Stomach (tissue), 9 donors: Measurements from ENCODE around the gene MKLN1. TPM values are rescaled to one million over a fixed set of nuclear protein-coding genes. Genes with fewer than 3 reads are reported as not detected.
A peak's percentile ranks its signal among the peaks of the same experiment; 100 is the strongest.

Source experiments
- DNase-seq, 2 donors: peaks; one replicate each; pipeline versions ENCODE4 v3.0.0 to v3.0.0-alpha.2; 2013 to 2019
- H3K27ac ChIP-seq, 5 donors: fragments of 200-600 bp in 4 of 5; sonication (generic) in 4 of 5; one replicate each; pipeline ENCODE4 v1.5.1; 2013 to 2019; ENCODE audit warnings: mild to moderate bottlenecking in 1 of 5, moderate library complexity in 1 of 5
- H3K27me3 ChIP-seq, 3 donors: fragments of 200-600 bp; sonication (generic); one replicate each; pipeline ENCODE4 v1.5.1; 2017 to 2019; ENCODE audit warnings: mixed run types in 1 of 3
- H3K36me3 ChIP-seq, 4 donors: fragments of 200-600 bp; sonication (generic); 1 replicate in 3 of 4; 2 replicates in 1 of 4; pipeline ENCODE4 v1.5.1; 2016 to 2019
- H3K4me1 ChIP-seq, 4 donors: fragments of 200-600 bp; sonication (generic); one replicate each; pipeline ENCODE4 v1.5.1; 2016 to 2019
- H3K4me3 ChIP-seq, 4 donors: fragments of 200-600 bp; sonication (generic) in 3 of 4; one replicate each; pipeline ENCODE4 v1.5.1; 2016 to 2019; ENCODE audit warnings: mild to moderate bottlenecking in 1 of 4
- H3K9me3 ChIP-seq, 4 donors: fragments of 200-600 bp; sonication (generic); one replicate each; pipeline ENCODE4 v1.5.1; 2016 to 2019
- CTCF ChIP-seq, 7 experiments: fragments of 450-650 bp in 4 of 7; fragments of 200-600 bp in 3 of 7; sonication (generic) in 3 of 7; IDR thresholded peaks; one replicate each; pipeline ENCODE4 v1.5.1; 2016 to 2019; ENCODE audit warnings: antibody characterized with exemption in 7 of 7, control low read depth in 2 of 7, mild to moderate bottlenecking in 1 of 7
- EP300 ChIP-seq: sonication (generic); formaldehyde crosslinking; IDR thresholded peaks from one replicate; pipeline ENCODE4 v1.6.1; 2017; ENCODE audit warnings: antibody characterized with exemption
- POLR2A ChIP-seq, 4 donors: fragments of 450-650 bp; IDR thresholded peaks; one replicate each; pipeline ENCODE4 v1.6.1; 2016; ENCODE audit warnings: antibody characterized with exemption in 4 of 4, control low read depth in 2 of 4, mild to moderate bottlenecking in 1 of 4, moderate library complexity in 1 of 4
- POLR2AphosphoS5 ChIP-seq, 3 donors: sonication (generic); formaldehyde crosslinking; IDR thresholded peaks; one replicate each; pipeline ENCODE4 v1.6.1; 2016; ENCODE audit warnings: antibody characterized with exemption in 3 of 3
- WGBS, 5 donors: extraction: QIAGEN DNeasy Blood & Tissue Kit in 3 of 5; methylation state at CpG; one replicate each; pipeline versions ENCODE4 v1.1.5 to v1.1.7; 2013 to 2018; 5-methylcytosine and 5-hydroxymethylcytosine counted together
- intact Hi-C: fragments of 100-400 bp; cut with DNase I; formaldehyde crosslinking; loops from one replicate; pipeline ENCODE4 v1.15.1; 2023; ENCODE audit warnings: low total_unique reads
- polyA plus RNA-seq, 3 donors: library from polyadenylated mRNA; stranded (reverse); fragments of 200-250 nt; gene quantifications; one replicate each; pipeline ENCODE4 v1.2.3, GENCODE V29; 2013
- total RNA-seq, 5 donors: library from RNA; depleted of rRNA; stranded (reverse); fragments of >200 nt; gene quantifications; one replicate each; pipeline versions ENCODE4 v1.1.0 to v1.2.3, GENCODE V29; 2014 to 2016
- donor health status: healthy with polysubstance abuse.
- donor health status: Bipolar disorder and iron deficiency.
- donor health status: healthy.

MKLN1 gene
- total and polyA plus RNA-seq, 8 donors, result 9.4 to 147 (median 30.8) TPM

DNA sequence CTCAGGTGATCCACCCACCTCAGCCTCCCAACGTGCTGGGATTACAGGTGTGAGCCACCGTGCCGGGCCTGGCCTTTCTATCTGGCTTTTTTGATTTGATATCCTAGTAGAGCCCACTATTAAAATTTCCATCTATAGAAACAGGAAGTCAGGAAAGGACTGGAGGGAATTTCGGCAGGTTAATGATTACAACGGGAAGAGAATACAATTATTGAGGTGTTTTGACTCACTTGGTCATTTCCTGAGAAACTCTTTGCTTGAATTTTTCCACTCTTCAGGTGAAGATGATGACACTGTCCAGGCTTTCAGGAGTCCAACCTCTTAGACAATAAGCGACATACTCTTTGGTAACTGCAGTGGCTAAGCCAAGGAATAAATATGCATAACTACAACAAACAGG lies 1.1 kb upstream of the MKLN1 start:
- H3K9me3 ChIP-seq, result no peaks in the 10 kb centered on the region
- peak overlapping the region in 4 of 5 donors; percentile 96 to 99 (median 98) for H3K27ac ChIP-seq
- WGBS, 5 donors, result 47 to 58% (median 50%) methylated on average over 6 of the region's 6 CpGs
- H3K36me3 ChIP-seq, result peaks cover 0 to 11% (median 0%) of the 10 kb centered on the region in 4 donors
- intact Hi-C loops, result no loop called here
- DNase-seq, result no peak
- peaks cover 22 to 51% (median 36%) of the 10 kb centered on the region in 4 donors for H3K4me1 ChIP-seq
- H3K4me3 ChIP-seq, result peak overlapping the region; percentile 76 to 95 (median 86)
- no peak for TF ChIP-seq EP300
- TF ChIP-seq POLR2A (IDR thresholded peaks at IDR 0.05), result no peak
- no peak for TF ChIP-seq POLR2AphosphoS5 (IDR thresholded peaks at IDR 0.05)
- TF ChIP-seq CTCF (IDR thresholded peaks at IDR 0.05), result no peak
- H3K27me3 ChIP-seq, result no peaks in the 10 kb centered on the region

DNA sequence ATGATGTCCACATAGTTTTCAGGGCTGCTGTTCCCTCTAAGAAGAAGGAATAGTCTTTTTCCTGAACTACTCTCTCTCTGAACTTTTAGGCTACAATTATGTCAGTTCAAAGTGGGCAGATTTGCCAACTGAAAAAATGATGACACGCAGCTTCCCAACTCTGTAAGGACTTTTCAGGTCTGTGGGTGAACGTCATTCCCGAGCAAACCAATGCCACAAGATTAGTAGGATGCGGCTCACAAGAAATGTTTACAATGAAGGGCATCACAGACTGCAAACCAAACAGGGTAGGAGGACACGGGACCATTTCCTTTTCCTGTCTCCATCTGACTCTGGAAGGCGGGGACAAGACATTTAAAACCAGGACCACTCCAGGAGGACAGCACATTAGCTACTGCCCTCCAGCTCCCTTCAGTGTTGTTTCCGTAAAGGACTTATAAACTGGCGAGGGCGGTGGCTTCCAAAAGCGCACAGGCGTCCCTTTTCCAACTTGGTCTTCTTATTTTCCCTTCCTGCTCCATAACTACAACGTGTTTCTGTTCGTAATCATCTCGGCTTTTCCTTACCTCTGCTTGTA lies 539 bp upstream of the MKLN1 start:
- peak in 1 of 2 donors; percentile 72 for DNase-seq
- Histone ChIP-seq H3K27ac (peak overlapping the region; percentile 96 to 99 (median 98)), H3K4me3 (peak overlapping the region; percentile 76 to 95 (median 86)), H3K9me3 (no peaks in the 10 kb centered on the region), H3K4me1 (peaks cover 22 to 56% (median 40%) of the 10 kb centered on the region in 4 donors), H3K27me3 (no peaks in the 10 kb centered on the region), H3K36me3 (peaks cover 0 to 11% (median 0%) of the 10 kb centered on the region in 4 donors)
- 1 to 3% (median 2%) methylated on average over 14 of the region's 14 CpGs for WGBS, 5 donors
- TF ChIP-seq CTCF (IDR thresholded peaks at IDR 0.05) (no peak), POLR2A (IDR thresholded peaks at IDR 0.05) (no peak), EP300 (no peak), POLR2AphosphoS5 (IDR thresholded peaks at IDR 0.05) (no peak)
- intact Hi-C loops, result no loop called here

GRCh38 chr7:131328377-131329175 lies 900 bp downstream of the MKLN1 start:
- Histone ChIP-seq H3K9me3 (no peaks in the 10 kb centered on the region), H3K27me3 (no peaks in the 10 kb centered on the region), H3K36me3 (peaks cover 0 to 5% (median 0%) of the 10 kb centered on the region in 4 donors), H3K4me3 (peak overlapping the region; percentile 76 to 95 (median 86)), H3K4me1 (peaks cover 22 to 71% (median 51%) of the 10 kb centered on the region in 4 donors), H3K27ac (peak overlapping the region; percentile 96 to 99 (median 98))
- 3 to 4% (median 3%) methylated on average over 20 of the region's 20 CpGs for WGBS, 5 donors
- TF ChIP-seq POLR2A (IDR thresholded peaks at IDR 0.05) (no peak), POLR2AphosphoS5 (IDR thresholded peaks at IDR 0.05) (no peak), EP300 (no peak), CTCF (IDR thresholded peaks at IDR 0.05) (no peak)
- intact Hi-C loops, result no loop called here
- no peak for DNase-seq

GRCh38 chr7:131329176-131329570 lies 1.5 kb downstream of the MKLN1 start:
- intact Hi-C loops, result no loop called here
- 26 to 42% (median 33%) methylated on average over 1 of the region's 1 CpG for WGBS, 5 donors
- peak overlapping the region; percentile 22 to 99 (median 98) for H3K27ac ChIP-seq
- no peaks in the 10 kb centered on the region for H3K36me3 ChIP-seq
- DNase-seq, result peak; percentile 29 to 40
- H3K4me1 ChIP-seq, result peaks cover 22 to 76% (median 54%) of the 10 kb centered on the region in 4 donors
- no peaks in the 10 kb centered on the region for H3K9me3 ChIP-seq
- no peak for TF ChIP-seq EP300
- TF ChIP-seq POLR2AphosphoS5 (IDR thresholded peaks at IDR 0.05), result peak in 1 of 3 donors; percentile 18
- H3K4me3 ChIP-seq, result peak overlapping the region; percentile 76 to 95 (median 86)
- no peaks in the 10 kb centered on the region for H3K27me3 ChIP-seq
